SK-N-SH treated with all-trans-retinoic acid at 6 μM for 48 hours (cell line): Measurements from ENCODE around the gene STMND1.

Source experiments
- ATAC-seq: fragments of 200-7000 bp; cut with Tn5 transposase; 3 replicates; pipeline ENCODE4 v1.9.1; 2020; ENCODE audit warnings: mild to moderate bottlenecking, moderate library complexity
- ARNTL ChIP-seq: fragments of 450-650 bp; formaldehyde crosslinking; IDR thresholded peaks from 2 replicates; pipeline ENCODE4 v1.5.0; 2020; ENCODE audit warnings: low read depth, mild to moderate bottlenecking, moderate library complexity, borderline replicate concordance
- CSDC2 ChIP-seq: fragments of 250-450 bp; sonication (Bioruptor Pico); IDR thresholded peaks from 2 replicates; pipeline ENCODE4 v1.5.0; 2020; ENCODE audit warnings: mild to moderate bottlenecking, moderate library complexity
- ESRRG ChIP-seq: fragments of 250-450 bp; sonication (Bioruptor Pico); IDR thresholded peaks from 2 replicates; pipeline ENCODE4 v1.6.1; 2021; ENCODE audit warnings: mild to moderate bottlenecking
- GLIS3 ChIP-seq: fragments of 250-450 bp; sonication (Bioruptor Pico); IDR thresholded peaks from 2 replicates; pipeline ENCODE4 v1.5.0; 2020; ENCODE audit warnings: mild to moderate bottlenecking, moderate library complexity
- ISL1 ChIP-seq: fragments of 250-450 bp; sonication (Bioruptor Pico); IDR thresholded peaks from 2 replicates; pipeline ENCODE4 v2.1.2; 2022; ENCODE audit warnings: mild to moderate bottlenecking, moderate library complexity
- OSR1 ChIP-seq: fragments of 250-450 bp; sonication (Bioruptor Pico); IDR thresholded peaks from 2 replicates; pipeline ENCODE4 v1.8.0; 2022; ENCODE audit warnings: moderate library complexity, mild to moderate bottlenecking, inconsistent platforms
- PPARA ChIP-seq: fragments of 250-450 bp; sonication (Bioruptor Pico); IDR thresholded peaks from 2 replicates; pipeline ENCODE4 v1.5.0; 2020; ENCODE audit warnings: mild to moderate bottlenecking, borderline replicate concordance
- RARB ChIP-seq: fragments of 250-450 bp; sonication (Bioruptor Pico); IDR thresholded peaks from 2 replicates; pipeline ENCODE4 v1.8.0; 2021; ENCODE audit warnings: mild to moderate bottlenecking, moderate library complexity
- TCF4 ChIP-seq: fragments of 250-450 bp; sonication (Bioruptor Pico); IDR thresholded peaks from 2 replicates; pipeline ENCODE4 v1.8.0; 2021; ENCODE audit warnings: mild to moderate bottlenecking, moderate library complexity, borderline replicate concordance
- TOX ChIP-seq: fragments of 250-450 bp; sonication (Bioruptor Pico); IDR thresholded peaks from 2 replicates; pipeline ENCODE4 v1.8.0; 2021; ENCODE audit warnings: mild to moderate bottlenecking, moderate library complexity, borderline replicate concordance
- ZC3H10 ChIP-seq: fragments of 250-450 bp; sonication (Bioruptor Pico); IDR thresholded peaks from 2 replicates; pipeline ENCODE4 v1.5.1; 2021; ENCODE audit warnings: mild to moderate bottlenecking, moderate library complexity
- ZFP3 ChIP-seq: fragments of 250-450 bp; sonication (Bioruptor Pico); IDR thresholded peaks from 2 replicates; pipeline ENCODE4 v1.5.0; 2020; ENCODE audit warnings: mild to moderate bottlenecking, moderate library complexity
- ZFP30 ChIP-seq: fragments of 450-650 bp; formaldehyde crosslinking; IDR thresholded peaks from 2 replicates; pipeline ENCODE4 v1.5.0; 2022; ENCODE audit warnings: mild to moderate bottlenecking, moderate library complexity
- ZNF70 ChIP-seq: fragments of 450-650 bp; formaldehyde crosslinking; IDR thresholded peaks from 2 replicates; pipeline ENCODE4 v1.5.0; 2020; ENCODE audit warnings: mild to moderate bottlenecking, moderate library complexity
- ZNF8 ChIP-seq: fragments of 450-650 bp; formaldehyde crosslinking; IDR thresholded peaks from 2 replicates; pipeline ENCODE4 v1.5.0; 2020; ENCODE audit warnings: mild to moderate bottlenecking, moderate library complexity
- TF ChIP-seq, protein P1 (sequence below): fragments of 250-450 bp; sonication (Bioruptor Pico); IDR thresholded peaks from 2 replicates; pipeline ENCODE4 v1.5.1; 2020; ENCODE audit warnings: low read depth, mild to moderate bottlenecking, moderate library complexity
- TF ChIP-seq, protein P2 (sequence below): fragments of 250-450 bp; sonication (Bioruptor Pico); IDR thresholded peaks from 2 replicates; pipeline ENCODE4 v1.5.0; 2020; ENCODE audit warnings: mild to moderate bottlenecking, moderate library complexity
- TF ChIP-seq, protein P3 (sequence below): fragments of 250-450 bp; sonication (Bioruptor Pico); IDR thresholded peaks from 2 replicates; pipeline ENCODE4 v1.5.1; 2021; ENCODE audit warnings: mild to moderate bottlenecking, moderate library complexity
- TF ChIP-seq, protein P4 (sequence below): fragments of 250-450 bp; sonication (Bioruptor Pico); IDR thresholded peaks from 2 replicates; pipeline ENCODE4 v1.8.0; 2020; ENCODE audit warnings: mild to moderate bottlenecking, moderate library complexity, borderline replicate concordance

Gene STMND1

DNA sequence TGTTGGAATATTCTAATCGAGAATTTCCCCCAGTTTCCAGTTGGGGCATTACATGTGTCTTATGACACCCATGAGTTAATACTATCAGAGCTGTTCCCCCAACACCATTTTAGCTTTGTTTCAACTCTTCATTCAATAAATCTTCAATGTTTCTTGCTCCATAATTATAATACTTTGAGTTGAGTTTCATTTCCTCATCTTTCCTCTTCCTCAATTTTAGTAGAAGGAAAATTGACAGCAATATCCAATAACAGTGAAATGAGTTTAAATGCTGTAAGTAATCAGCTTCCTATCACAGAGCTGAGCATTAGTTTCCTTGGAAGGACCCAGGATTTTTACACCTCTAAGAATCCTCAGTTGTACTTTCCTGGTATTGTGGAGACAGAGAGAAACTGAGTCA, 1.0 kb upstream of the STMND1 start:
- ATAC-seq, result no peak
- TF ChIP-seq ZFP3 (no peak), GLIS3 (CRISPR knock-in tag) (no peak), RARB (no peak), CSDC2 (no peak)
- TF ChIP-seq, protein P1, sequence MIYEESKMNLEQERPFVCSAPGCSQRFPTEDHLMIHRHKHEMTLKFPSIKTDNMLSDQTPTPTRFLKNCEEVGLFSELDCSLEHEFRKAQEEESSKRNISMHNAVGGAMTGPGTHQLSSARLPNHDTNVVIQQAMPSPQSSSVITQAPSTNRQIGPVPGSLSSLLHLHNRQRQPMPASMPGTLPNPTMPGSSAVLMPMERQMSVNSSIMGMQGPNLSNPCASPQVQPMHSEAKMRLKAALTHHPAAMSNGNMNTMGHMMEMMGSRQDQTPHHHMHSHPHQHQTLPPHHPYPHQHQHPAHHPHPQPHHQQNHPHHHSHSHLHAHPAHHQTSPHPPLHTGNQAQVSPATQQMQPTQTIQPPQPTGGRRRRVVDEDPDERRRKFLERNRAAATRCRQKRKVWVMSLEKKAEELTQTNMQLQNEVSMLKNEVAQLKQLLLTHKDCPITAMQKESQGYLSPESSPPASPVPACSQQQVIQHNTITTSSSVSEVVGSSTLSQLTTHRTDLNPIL (CRISPR knock-in tag), result no peak

DNA sequence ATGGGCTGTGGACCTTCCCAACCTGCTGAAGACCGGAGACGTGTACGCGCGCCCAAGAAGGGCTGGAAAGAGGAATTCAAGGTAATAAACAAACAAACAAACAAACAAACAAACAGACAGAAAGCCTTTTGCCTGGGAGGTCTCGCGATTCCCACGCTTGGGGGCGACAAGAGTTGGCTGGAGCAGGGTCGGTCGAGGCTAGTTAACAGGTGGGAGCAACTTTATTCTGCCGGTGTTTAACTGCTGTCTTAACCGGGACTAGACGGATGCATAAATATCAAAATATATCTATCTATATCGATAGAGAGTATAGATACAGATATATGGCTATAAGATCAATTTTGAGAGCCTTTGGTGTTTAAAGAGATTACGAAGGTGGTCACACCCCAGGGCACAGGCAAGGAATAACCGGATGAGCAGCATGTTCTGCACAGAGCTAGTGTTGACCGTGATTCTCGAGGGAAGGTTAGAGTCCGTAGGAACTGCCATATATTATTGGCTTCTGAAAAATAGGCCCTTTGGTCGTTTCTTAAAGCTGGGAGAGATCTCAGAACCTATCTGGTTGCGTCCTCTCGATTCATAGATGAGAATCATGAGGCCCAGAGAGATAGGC, 514 bp downstream of the STMND1 start:
- no peak for ATAC-seq
- TF ChIP-seq RARB (no peak), ARNTL (no peak), ZNF8 (CRISPR knock-in tag) (no peak), ESRRG (CRISPR knock-in tag) (no peak), TOX (CRISPR knock-in tag) (no peak)
- TF ChIP-seq, protein P2, sequence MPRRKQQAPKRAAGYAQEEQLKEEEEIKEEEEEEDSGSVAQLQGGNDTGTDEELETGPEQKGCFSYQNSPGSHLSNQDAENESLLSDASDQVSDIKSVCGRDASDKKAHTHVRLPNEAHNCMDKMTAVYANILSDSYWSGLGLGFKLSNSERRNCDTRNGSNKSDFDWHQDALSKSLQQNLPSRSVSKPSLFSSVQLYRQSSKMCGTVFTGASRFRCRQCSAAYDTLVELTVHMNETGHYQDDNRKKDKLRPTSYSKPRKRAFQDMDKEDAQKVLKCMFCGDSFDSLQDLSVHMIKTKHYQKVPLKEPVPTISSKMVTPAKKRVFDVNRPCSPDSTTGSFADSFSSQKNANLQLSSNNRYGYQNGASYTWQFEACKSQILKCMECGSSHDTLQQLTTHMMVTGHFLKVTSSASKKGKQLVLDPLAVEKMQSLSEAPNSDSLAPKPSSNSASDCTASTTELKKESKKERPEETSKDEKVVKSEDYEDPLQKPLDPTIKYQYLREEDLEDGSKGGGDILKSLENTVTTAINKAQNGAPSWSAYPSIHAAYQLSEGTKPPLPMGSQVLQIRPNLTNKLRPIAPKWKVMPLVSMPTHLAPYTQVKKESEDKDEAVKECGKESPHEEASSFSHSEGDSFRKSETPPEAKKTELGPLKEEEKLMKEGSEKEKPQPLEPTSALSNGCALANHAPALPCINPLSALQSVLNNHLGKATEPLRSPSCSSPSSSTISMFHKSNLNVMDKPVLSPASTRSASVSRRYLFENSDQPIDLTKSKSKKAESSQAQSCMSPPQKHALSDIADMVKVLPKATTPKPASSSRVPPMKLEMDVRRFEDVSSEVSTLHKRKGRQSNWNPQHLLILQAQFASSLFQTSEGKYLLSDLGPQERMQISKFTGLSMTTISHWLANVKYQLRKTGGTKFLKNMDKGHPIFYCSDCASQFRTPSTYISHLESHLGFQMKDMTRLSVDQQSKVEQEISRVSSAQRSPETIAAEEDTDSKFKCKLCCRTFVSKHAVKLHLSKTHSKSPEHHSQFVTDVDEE (CRISPR knock-in tag), result no peak

DNA sequence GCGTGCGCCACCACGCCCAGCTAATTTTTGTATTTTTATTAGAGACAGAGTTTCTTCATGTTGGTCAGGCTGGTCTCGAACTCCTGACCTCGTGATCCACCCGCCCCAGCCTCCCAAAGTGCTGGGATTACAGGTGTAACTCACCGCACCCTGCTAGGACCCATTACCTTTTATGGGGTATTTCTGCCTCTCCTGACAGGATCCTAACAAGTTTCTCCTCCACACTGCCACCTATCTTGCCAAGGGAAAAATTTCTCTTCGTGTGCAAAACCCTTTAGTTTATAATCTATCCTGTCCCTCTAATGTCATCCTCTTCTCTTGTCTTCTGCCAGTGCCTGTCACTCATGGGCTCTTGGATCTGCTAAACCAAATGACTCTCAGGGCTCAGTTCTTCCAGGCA, 1.9 kb downstream of the STMND1 start:
- no peak for ATAC-seq
- no peak for TF ChIP-seq TOX (CRISPR knock-in tag)
- no peak for TF ChIP-seq ISL1 (CRISPR knock-in tag)
- TF ChIP-seq, protein P2 (CRISPR knock-in tag), result no peak
- no peak for TF ChIP-seq ARNTL
- TF ChIP-seq ZC3H10 (CRISPR knock-in tag), result no peak

DNA sequence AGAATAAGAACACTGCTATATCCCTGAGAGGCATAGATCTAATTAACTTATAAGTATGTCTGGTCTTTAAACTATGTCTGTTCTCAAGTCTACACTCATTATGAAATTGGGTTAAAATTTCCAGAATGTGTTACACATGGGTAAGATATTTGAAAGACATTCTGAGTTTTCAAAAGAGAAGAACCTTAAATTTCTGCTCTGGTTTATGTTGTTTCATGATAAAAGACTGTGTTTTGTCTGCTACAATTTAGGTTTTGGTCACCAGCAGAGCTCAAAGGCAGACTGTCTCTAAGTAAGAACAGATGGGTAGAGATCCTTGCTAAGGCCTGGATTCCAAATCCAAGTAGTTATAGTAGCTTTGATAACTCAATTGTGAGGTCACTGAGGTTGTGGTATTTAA, 6.0 kb downstream of the STMND1 start:
- peak; percentile 93 for ATAC-seq
- TF ChIP-seq TCF4 (no peak), ZFP3 (no peak), ESRRG (CRISPR knock-in tag) (no peak), GLIS3 (CRISPR knock-in tag) (no peak), ARNTL (no peak), ZNF8 (CRISPR knock-in tag) (no peak), ZFP30 (no peak), PPARA (no peak), ZNF70 (CRISPR knock-in tag) (no peak), RARB (no peak), OSR1 (CRISPR knock-in tag) (no peak)
- TF ChIP-seq, protein P3, sequence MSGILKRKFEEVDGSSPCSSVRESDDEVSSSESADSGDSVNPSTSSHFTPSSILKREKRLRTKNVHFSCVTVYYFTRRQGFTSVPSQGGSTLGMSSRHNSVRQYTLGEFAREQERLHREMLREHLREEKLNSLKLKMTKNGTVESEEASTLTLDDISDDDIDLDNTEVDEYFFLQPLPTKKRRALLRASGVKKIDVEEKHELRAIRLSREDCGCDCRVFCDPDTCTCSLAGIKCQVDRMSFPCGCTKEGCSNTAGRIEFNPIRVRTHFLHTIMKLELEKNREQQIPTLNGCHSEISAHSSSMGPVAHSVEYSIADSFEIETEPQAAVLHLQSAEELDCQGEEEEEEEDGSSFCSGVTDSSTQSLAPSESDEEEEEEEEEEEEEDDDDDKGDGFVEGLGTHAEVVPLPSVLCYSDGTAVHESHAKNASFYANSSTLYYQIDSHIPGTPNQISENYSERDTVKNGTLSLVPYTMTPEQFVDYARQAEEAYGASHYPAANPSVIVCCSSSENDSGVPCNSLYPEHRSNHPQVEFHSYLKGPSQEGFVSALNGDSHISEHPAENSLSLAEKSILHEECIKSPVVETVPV (CRISPR knock-in tag), result no peak
- TF ChIP-seq, protein P2 (CRISPR knock-in tag), result no peak
- TF ChIP-seq, protein P4, sequence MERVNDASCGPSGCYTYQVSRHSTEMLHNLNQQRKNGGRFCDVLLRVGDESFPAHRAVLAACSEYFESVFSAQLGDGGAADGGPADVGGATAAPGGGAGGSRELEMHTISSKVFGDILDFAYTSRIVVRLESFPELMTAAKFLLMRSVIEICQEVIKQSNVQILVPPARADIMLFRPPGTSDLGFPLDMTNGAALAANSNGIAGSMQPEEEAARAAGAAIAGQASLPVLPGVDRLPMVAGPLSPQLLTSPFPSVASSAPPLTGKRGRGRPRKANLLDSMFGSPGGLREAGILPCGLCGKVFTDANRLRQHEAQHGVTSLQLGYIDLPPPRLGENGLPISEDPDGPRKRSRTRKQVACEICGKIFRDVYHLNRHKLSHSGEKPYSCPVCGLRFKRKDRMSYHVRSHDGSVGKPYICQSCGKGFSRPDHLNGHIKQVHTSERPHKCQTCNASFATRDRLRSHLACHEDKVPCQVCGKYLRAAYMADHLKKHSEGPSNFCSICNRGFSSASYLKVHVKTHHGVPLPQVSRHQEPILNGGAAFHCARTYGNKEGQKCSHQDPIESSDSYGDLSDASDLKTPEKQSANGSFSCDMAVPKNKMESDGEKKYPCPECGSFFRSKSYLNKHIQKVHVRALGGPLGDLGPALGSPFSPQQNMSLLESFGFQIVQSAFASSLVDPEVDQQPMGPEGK (CRISPR knock-in tag), result no peak
- TF ChIP-seq, protein P1 (CRISPR knock-in tag), result no peak
